GM19463 (cell line): ENCODE measurements around the gene TNIK.
A peak's percentile ranks its signal among the peaks of the same experiment; 100 is the strongest.

Experiments used
- ATAC-seq: cut with Tn5 transposase; IDR thresholded peaks from one replicate; pipeline ENCODE4 v1.9.1; 2021; ENCODE audit warnings: mild to moderate bottlenecking, moderate library complexity; ENCODE audit not compliant: unreplicated experiment

Gene TNIK

DNA sequence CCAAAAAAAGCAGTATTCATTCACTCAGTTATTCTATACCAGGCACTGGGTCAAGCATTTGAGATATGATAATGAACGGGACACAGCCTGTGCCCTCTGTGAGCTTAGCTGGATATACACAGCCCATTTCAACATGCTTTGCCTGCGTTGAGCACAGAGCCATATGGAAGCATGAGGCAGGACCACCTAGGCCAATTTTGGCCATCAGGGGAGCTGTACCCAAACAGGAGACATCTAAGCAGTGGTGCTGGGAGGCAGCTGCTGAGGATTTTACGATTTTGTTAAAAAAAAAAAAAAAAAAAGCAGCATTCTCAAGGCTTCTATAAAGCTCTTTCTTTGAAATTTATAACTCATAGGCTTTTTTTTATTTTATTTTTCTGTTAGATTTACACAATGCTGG lies 346.5 kb downstream of the TNIK start:
- ATAC-seq, result no peak

DNA sequence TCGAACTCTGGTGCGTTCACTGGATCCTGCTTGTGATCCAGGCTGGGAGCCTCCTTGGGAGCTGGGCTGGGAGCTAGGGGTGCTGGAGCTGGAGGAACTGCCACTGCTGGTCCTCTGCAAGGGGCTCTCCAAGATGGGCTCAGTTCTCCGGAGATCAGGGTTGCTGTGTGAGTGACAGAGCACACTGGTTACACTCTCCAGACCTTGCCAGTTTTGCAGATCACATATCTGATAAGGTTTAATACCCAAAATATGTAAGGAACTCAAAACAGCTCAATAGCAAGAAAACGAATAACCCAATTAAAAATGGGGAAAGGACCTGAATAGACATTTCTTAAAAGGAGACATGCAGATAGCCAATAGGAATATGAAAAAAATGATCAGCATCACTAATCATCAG lies 349.5 kb downstream of the TNIK start:
- no peak for ATAC-seq

DNA sequence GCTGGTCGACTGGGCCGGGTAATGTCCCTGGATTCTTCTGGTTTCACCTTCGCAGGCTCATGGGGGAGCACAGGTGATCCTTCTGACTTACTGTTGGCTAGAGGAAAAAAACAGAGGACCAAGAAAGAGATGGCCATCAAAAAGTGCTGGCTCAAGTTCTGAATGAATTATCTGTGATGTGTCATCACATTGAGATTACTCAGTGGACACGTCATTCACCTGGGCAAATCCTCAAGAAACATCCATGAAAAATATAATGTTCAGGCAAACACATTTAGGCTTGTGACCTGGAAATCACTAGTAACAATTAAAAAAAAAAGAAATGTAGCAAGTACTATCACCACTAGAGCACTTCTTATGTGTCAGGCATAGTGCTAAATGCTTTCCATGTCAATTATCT lies 352.1 kb downstream of the TNIK start:
- ATAC-seq, result no peak

DNA sequence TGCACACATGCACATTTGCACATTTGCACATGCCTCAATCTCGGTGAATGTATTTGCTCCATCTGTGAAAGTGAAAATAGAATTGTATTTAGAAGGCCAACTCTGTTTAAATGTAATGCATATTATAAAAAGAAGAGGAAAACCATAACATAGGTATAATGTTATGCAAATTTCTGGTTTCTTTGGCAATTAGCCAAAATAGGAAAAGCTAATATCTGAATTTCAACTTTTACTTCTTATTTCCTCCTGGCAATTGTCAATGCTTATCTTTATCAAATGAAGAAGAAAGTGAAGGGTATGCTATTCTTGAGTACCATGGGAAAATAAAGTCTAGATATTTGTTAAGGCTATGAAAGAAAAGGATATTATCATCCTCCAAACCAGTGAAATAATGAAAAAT lies 357.0 kb downstream of the TNIK start:
- no peak for ATAC-seq

DNA sequence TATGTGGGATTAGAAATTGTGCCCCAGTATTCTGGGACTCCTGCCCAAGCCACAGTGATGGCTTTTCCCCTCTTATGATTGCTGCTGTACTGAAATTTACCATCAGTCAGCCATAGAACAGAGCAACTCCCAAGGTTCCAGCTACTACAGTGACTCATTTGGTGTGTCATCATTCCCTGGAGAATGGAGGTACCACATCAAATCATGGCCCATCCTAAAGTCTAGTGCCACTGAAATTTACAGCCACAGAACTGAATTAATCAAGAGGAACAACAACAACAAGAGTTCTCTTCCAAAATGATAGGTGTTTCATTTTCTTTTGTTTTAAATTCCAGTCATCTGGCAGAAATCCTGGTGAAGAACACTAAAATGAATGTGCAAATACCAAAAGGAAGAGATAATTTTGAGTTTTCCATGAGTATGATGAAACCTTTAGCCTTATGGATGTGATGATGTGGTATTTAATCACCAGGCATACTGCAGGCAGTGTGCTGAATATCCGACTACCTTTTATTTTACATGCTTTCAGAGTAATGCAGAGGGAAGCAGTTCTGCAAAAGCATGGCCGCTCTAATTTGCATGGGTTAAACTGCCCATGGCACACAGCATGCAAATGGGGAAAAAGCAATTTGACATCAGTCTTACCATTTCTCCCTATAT lies 358.1 kb downstream of the TNIK start:
- ATAC-seq, result no peak

DNA sequence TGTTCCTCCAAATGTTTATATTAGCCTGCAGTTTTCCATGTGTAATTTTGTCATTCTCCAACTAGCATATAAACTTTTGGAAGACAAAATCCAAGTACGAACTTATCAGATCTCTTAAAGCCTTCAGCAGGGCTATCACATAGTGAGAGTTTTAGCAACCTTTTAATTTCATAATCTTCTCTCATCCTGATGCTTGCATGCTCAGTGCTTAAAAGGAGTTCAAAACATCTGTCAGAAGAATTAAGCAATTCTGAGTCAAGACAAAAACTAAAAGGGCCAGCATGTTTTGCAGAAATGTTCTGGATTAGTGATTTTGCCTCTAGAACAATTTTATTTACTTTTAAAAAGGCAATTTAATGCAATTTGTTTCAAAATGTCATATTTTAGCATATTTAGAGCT lies 360.3 kb downstream of the TNIK start:
- ATAC-seq, result no peak

DNA sequence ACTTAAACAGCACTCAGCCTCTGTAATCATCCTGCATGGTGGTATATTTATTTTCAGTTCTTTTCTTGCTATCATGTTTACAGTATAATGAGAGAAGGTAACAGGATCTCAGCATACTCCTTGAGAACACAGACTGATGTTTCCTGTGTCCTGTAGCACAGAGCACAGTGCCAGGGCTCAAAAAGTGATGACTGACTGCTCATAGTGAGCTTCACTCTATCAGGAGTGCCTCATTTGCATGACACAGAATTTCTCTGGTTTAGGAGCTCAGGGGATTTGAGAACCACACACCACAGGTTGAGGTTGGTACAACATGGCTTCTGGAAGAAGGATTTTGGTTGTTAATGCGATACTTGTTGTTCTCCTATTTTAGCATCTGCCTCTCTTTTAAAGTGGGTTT lies 365.1 kb downstream of the TNIK start:
- peak; percentile 94 for ATAC-seq

DNA sequence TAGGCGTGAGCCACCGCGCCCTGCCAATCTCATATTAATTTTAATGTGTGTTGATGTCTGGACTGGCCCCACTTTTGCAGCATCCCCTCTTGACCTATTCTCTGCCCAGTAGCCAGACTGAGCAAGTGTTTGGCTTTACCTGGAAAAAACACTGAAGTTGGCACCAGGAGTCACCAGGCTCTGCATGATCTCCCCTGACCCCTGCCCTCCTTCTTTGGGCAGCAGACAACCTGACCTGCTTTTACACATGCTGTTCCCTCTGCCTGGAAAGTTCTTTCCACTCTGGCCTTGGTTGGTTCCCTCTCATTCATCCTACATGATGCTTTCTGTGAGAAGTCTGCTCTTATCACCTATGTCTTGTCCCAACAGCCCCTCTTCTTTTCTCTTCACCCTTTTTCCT lies 365.8 kb downstream of the TNIK start:
- ATAC-seq, result no peak

DNA sequence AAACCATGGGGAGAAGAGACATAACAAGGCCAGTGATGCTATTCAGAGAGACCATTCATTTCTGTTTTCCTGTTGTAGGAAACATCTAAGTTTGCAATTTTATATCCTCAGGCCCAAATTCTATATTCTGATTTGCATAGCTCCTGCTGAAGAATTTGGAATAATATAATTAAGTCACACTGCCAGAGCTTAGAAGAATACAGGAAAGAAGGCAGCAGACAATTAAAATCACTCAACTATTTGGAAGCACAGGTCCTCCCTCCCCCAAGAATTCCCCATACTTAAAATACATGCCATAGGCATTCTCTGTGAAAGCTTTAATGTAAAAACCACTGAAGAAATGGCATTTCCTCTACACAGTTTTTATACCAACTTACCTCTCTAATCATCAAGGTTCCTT lies 366.7 kb downstream of the TNIK start:
- ATAC-seq, result no peak

DNA sequence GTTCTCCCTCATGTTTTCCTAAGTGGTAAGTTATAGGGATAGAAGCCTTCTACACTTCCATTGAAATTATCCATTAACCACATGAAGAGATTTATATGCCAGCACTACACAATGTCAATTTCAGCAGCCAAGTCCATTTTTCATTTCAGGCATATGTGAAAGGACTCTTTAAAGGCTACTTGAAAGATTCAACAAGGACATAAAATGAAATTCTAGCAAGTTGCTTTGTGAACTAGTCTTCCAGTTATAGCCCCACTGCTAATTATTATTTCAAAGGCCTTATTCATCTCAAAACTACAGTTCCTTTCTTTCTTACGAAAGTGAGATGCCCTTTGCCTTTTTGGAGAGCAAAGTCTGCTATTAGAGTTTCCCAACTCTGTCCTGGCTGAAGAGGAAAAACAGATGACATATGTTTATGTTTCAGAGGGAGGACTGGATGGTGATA lies 367.7 kb downstream of the TNIK start:
- no peak for ATAC-seq

DNA sequence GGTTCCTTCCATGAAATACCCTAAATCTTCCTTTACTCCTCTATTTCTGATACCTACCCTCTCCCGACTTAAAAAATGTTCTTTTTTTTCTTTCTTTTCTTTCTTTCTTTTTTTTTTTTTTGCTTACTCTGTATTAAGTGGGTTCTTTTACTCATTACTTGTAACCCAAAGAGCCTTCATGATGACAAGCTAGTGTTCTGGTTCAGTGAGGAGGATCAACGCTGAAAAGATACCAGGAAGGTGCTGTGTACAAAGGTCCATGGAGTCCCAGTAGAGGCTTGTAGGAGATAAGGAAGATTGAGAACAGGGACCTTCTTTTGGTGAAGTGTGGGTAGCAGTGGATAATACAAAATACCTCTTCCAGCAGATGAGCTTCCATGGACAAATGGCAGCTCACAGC lies 369.9 kb downstream of the TNIK start:
- no peak for ATAC-seq

DNA sequence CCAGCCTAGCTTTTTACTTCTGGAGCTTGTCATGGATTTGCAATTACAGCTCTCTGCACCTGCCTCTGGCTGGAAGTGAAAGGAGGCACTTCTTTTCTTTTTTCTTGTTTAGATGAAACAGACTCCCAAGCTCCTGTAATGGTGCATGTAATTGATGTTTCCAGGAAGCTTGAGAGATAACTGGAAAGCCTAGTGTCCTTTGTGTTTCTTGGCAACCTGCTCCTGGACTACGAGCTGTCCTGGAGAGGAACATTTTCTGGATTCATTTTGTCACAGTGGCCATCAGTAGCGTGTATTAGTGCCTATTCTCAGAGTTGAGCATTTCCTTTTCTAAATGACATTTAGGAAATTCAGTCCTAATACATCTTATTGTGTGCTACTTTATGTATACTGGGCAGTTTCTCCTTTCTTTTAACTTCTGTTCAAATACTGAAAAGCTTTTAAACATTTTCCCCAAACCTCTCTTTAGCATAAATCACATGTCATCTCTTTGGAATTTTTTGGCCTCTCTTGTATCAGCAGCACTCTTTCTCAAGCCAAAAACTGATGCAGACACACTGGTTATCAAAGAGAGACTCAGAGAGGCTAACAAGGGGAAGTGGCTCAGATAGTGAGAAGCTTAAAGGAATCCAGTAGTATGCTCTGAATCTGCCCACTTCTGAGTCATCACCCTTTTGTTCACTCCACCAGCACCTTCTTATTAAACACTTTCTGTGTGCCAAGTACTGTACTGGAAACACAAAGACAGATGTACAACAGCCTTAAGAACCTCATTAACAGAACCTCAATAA lies 371.0 kb downstream of the TNIK start:
- ATAC-seq, result no peak

DNA sequence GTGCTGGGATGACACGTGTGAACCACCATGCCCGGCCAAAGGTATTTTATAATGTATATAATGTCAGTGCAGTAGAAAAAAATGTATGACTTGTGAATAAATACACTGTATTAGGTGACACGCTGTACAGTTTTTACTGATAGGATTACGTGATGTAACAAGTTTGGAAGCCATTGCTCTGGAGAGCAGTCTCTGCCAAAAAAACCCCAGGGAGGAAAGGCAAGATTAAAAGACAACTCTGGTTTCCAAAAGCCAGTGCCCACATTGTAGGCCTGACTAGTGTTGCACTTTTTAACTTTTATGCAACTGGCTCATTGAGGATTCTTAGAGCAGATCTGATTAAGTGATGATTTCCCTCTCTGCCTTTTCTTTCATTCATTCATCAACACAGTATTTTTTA lies 371.7 kb downstream of the TNIK start:
- no peak for ATAC-seq

DNA sequence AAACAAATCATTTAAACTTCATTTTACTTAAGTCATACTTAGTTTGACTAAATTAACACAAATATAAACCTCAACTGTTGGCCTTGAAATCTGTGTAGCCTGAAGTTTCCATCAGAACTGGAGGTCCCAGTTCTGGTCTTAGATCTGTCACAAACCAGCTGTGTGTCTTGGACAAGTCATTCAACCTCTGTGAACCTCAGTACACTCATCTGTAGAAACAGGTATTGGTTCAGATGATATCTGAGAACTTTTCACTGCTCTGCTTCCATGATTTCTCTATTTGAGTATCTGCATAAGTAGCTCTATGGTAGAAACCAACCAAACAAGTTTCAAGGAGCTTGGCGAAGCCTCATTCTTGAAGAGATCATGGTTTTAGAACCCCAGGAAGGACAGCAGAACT lies 373.3 kb downstream of the TNIK start:
- no peak for ATAC-seq

DNA sequence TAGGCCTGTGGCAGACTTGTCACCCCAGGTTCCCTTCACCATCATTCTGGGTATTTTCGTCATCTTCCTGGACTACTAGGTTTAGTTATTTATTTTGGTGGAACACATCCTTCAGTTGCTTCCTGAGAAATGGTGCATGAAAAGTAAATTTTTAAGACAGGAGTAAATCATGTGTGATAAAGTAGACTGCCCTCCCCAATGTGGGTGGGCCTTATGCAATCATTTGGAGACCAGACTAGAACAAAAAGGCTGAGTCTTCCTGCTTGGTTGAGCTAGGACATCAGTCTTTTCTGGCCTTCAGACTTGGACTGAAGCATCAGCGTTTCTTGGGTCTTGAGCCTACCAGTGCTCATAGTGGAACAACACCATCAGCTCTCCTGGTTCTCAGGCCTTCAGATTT lies 382.9 kb downstream of the TNIK start:
- no peak for ATAC-seq

DNA sequence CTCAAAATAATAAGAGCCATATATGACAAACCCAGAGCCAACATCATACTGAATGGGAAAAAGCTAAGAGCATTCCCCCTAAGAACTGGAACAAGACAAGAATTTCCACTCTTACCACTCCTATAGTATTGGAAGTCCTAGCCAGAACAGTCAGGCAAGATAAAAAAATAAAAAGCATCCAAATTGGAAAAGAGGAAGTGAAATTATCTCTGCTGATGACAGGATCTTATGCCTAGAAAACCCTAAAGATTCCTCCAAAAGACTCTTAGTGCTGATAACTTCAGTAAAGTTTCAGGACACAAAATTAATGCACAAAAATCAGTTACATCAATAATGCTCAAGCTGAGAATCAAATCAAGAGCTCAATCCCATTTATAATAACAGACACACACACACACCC lies 387.8 kb downstream of the TNIK start:
- ATAC-seq, result no peak

DNA sequence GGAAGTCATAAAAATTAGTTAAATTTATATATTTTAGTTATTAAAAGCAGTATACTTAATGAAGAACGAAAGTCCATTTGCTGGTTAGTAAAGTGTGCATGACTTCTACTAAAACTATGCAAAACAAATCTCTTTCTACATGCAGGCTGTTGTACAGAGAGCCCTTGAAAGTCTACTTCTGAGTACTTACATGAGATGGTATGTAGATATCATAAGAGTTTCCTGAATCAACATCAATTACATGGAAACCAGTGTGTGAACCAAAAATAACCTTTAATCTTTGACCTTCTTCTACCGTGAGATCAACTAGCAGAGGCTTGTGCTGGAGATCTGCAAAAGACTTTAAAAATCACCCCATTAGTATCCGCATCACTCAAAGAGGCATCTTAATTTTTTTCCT lies 391.5 kb downstream of the TNIK start:
- no peak for ATAC-seq

DNA sequence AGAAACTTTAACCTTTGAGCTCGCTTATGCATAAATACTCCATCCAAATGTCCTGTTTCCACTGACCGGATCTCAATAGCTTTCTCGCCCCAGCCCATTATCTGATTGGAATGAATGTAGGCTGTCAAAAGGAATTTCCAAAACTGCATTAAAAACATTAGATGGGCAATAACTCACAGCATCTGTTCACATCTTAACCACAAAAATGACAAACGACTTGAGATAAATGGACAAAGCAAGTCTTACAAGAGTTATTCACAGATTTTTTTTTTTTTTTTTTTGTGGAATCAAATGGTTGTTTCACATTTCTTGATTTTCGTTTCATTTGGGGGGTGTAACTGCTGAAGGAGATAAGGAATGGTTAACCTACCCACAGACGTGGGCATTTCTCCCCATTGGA lies 394.0 kb downstream of the TNIK start:
- no peak for ATAC-seq

DNA sequence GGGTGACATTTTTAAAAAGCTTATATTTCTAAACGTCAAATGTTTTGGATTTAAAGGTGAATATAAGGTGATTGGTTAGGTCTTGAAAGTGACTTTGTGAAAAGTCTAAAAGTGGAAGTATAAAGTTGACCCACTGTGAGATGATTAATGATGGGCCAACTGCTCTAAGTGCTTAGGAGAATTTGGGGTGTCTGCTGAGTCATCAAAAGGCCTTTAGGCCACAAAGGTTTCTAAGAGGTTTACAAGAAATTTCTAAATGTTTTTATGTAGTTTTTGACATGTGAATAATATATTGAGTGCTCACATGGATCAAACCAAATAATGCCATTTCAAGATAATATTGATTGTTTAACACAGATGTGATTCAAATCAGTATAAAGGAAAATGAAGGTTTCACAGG lies 394.5 kb downstream of the TNIK start:
- ATAC-seq, result no peak

DNA sequence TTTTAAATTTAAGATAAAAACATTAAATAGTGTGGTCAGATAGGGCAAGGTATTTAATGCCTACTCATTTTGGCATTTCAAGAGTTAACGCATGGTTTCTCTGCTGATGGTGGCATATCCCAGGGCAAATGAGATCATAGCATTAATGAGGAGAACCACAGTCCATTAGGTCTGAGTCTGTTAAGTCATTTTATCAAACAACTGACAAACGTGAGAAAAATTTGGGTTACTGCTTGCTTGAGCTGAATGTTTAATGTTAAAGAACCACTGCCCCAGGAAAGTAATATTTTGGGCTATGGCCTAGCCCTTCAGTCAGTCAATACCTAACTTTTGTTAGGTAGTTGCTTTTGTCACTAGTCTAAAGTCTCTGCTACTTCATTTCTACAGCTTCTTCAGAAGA lies 395.7 kb downstream of the TNIK start:
- no peak for ATAC-seq

DNA sequence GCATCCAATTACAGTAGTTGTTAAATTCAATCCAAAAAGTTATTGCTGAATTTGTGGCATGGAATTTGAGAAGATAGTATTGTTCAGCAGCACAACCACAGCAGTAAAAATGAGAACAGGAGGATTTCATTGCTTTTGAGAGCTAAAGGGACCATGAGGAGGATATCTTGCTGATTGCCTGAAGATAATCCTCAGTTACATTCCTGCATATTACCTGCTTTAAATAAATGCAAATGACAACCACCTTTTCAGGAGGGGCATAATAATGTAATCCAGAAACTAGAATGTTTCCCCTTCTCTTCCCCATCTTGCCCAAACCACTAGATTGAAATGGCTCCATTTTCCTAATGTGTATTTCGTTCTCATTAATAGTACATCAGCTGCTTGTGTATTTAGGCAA lies 398.5 kb downstream of the TNIK start:
- no peak for ATAC-seq

DNA sequence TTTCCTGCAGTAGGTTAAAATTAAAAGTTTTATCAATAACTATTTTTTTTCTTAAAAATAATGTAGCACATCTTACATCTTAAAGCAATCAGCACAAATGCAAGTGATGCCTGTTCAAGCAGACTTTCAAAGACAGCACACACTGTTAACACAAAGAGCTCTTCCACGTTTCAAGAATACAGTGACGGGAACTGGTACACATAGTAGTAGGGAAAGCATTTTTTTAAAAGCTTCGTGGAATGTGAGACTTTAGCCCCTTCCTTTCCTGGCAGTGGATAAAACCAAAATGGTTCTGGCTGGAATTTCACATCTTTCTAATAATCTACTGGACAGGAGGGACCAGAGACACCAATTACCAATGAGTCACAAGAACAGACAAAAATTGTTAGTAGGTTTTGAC lies 400.2 kb downstream of the TNIK start:
- ATAC-seq, result no peak
